ENCODE data around the gene SLC7A10. TPM values are rescaled to one million over a fixed set of nuclear protein-coding genes. Genes with fewer than 3 reads are reported as not detected.
"Not testable (repeated sequence)": the region's sequence is repeated elsewhere in the genome, so short reads cannot be mapped to it uniquely, and the experiment has no call there.

SLC7A10 gene
- total and polyA plus RNA-seq, 3 experiments from 2014 or later, result not detected

- DNase-seq; H3K9me3 ChIP-seq (ENCODE audit: low read length); H3K36me3 ChIP-seq (ENCODE audit: insufficient read depth, low read length); H3K4me3 Mint-ChIP-seq; H3K27ac Mint-ChIP-seq; H3K4me3 ChIP-seq (ENCODE audit: low read length); H3K9me3 Mint-ChIP-seq; H3K36me3 Mint-ChIP-seq; H3K4me1 ChIP-seq (ENCODE audit: insufficient read depth, low read length); H3K27ac ChIP-seq (ENCODE audit: low read depth, low read length); POLR2A ChIA-PET; H3K27me3 ChIP-seq (ENCODE audit: insufficient read depth, low read length, poor library complexity, severe bottlenecking): not testable (repeated sequence)
- CTCF ChIA-PET, result interaction anchor here (0.9 kb wide), 1 partner anchor 13 kb away, joined by 4 read pairs; no protein-coding TSS in a partner anchor
- Mint-ChIP-seq H3K4me1 (peaks cover 8 to 15% (median 8%) of the 10 kb centered on the region in 3 donors), H3K27me3 (peaks cover 33 to 52% of the 10 kb centered on the region in 2 donors)
Observed at GRCh38 chr19:33222255-33222654, 3.4 kb downstream of the SLC7A10 start.

GRCh38 chr19:33221638-33222037 lies 4.0 kb downstream of the SLC7A10 start:
- Histone ChIP-seq H3K4me1 (ENCODE audit: insufficient read depth, low read length) (no peaks in the 10 kb centered on the region), H3K27ac (ENCODE audit: low read depth, low read length) (no peak overlapping the region), H3K4me3 (ENCODE audit: low read length) (no peak overlapping the region), H3K9me3 (ENCODE audit: low read length) (no peaks in the 10 kb centered on the region), H3K27me3 (ENCODE audit: insufficient read depth, low read length, poor library complexity, severe bottlenecking) (peaks cover 4% of the 10 kb centered on the region), H3K36me3 (ENCODE audit: insufficient read depth, low read length) (no peaks in the 10 kb centered on the region)
- no peak overlapping the region for H3K27ac Mint-ChIP-seq
- H3K4me3 Mint-ChIP-seq, result no peak overlapping the region
- peaks cover 0 to 6% (median 2%) of the 10 kb centered on the region in 5 donors for H3K9me3 Mint-ChIP-seq
- H3K27me3 Mint-ChIP-seq, result peaks cover 30 to 48% of the 10 kb centered on the region in 2 donors
- peaks cover 6 to 12% (median 8%) of the 10 kb centered on the region in 3 donors for H3K4me1 Mint-ChIP-seq
- no peak for DNase-seq
- ChIA-PET CTCF (interaction anchor here (0.9 kb wide), 1 partner anchor 14 kb away, joined by 4 read pairs; no protein-coding TSS in a partner anchor), POLR2A (no interaction called here)
- H3K36me3 Mint-ChIP-seq, result no peaks in the 10 kb centered on the region

GRCh38 chr19:33220735-33221134 lies 4.9 kb downstream of the SLC7A10 start:
- Histone ChIP-seq H3K4me1 (ENCODE audit: insufficient read depth, low read length) (no peaks in the 10 kb centered on the region), H3K27ac (ENCODE audit: low read depth, low read length) (no peak overlapping the region), H3K9me3 (ENCODE audit: low read length) (no peaks in the 10 kb centered on the region), H3K4me3 (ENCODE audit: low read length) (no peak overlapping the region), H3K27me3 (ENCODE audit: insufficient read depth, low read length, poor library complexity, severe bottlenecking) (no peaks in the 10 kb centered on the region), H3K36me3 (ENCODE audit: insufficient read depth, low read length) (no peaks in the 10 kb centered on the region)
- POLR2A ChIA-PET, result no interaction called here
- Mint-ChIP-seq H3K27ac (no peak overlapping the region), H3K27me3 (peaks cover 23 to 39% of the 10 kb centered on the region in 2 donors), H3K4me3 (no peak overlapping the region), H3K9me3 (peaks cover 0 to 2% (median 0%) of the 10 kb centered on the region in 5 donors), H3K4me1 (peaks cover under 1 to 3% (median 3%) of the 10 kb centered on the region in 3 donors), H3K36me3 (no peaks in the 10 kb centered on the region)
- DNase-seq, result no peak
- CTCF ChIA-PET, result no interaction called here

GRCh38 chr19:33220115-33220514 lies 5.5 kb downstream of the SLC7A10 start:
- ChIA-PET POLR2A (no interaction called here), CTCF (no interaction called here)
- H3K4me1 Mint-ChIP-seq, result peaks cover 0 to 3% (median 3%) of the 10 kb centered on the region in 3 donors
- no peaks in the 10 kb centered on the region for H3K36me3 Mint-ChIP-seq
- Histone ChIP-seq H3K27me3 (ENCODE audit: insufficient read depth, low read length, poor library complexity, severe bottlenecking) (no peaks in the 10 kb centered on the region), H3K27ac (ENCODE audit: low read depth, low read length) (no peak overlapping the region), H3K36me3 (ENCODE audit: insufficient read depth, low read length) (no peaks in the 10 kb centered on the region), H3K9me3 (ENCODE audit: low read length) (no peaks in the 10 kb centered on the region), H3K4me3 (ENCODE audit: low read length) (no peak overlapping the region), H3K4me1 (ENCODE audit: insufficient read depth, low read length) (no peaks in the 10 kb centered on the region)
- DNase-seq, result no peak
- H3K27me3 Mint-ChIP-seq, result peaks cover 22 to 38% of the 10 kb centered on the region in 2 donors
- H3K9me3 Mint-ChIP-seq, result peaks cover 0 to 2% (median 0%) of the 10 kb centered on the region in 5 donors
- no peak overlapping the region for H3K4me3 Mint-ChIP-seq
- peak overlapping the region in 1 of 8 donors; percentile 6 for H3K27ac Mint-ChIP-seq

- CTCF ChIA-PET, result interaction anchor here (1.5 kb wide), 1 partner anchor 16 kb away, joined by 3 read pairs; no protein-coding TSS in a partner anchor
Observed at GRCh38 chr19:33219261-33219815, 6.3 kb downstream of the SLC7A10 start.

GRCh38 chr19:33217881-33218280 lies 7.8 kb downstream of the SLC7A10 start:
- H3K9me3 Mint-ChIP-seq, result no peaks in the 10 kb centered on the region
- DNase-seq, result no peak
- ChIA-PET CTCF (no interaction called here), POLR2A (no interaction called here)
- Histone ChIP-seq H3K36me3 (ENCODE audit: insufficient read depth, low read length) (no peaks in the 10 kb centered on the region), H3K9me3 (ENCODE audit: low read length) (no peaks in the 10 kb centered on the region), H3K4me1 (ENCODE audit: insufficient read depth, low read length) (no peaks in the 10 kb centered on the region), H3K27me3 (ENCODE audit: insufficient read depth, low read length, poor library complexity, severe bottlenecking) (no peaks in the 10 kb centered on the region), H3K4me3 (ENCODE audit: low read length) (no peak overlapping the region), H3K27ac (ENCODE audit: low read depth, low read length) (no peak overlapping the region)
- H3K36me3 Mint-ChIP-seq, result no peaks in the 10 kb centered on the region
- H3K4me3 Mint-ChIP-seq, result no peak overlapping the region
- H3K4me1 Mint-ChIP-seq, result no peaks in the 10 kb centered on the region
- H3K27me3 Mint-ChIP-seq, result peaks cover 11 to 18% of the 10 kb centered on the region in 2 donors
- H3K27ac Mint-ChIP-seq, result no peak overlapping the region

More at GRCh38 chr19:33219261-33219815, 6.3 kb downstream of the SLC7A10 start:
- no peak overlapping the region for H3K27ac ChIP-seq (ENCODE audit: low read depth, low read length)
- Mint-ChIP-seq H3K27me3 (peaks cover 15 to 30% of the 10 kb centered on the region in 2 donors), H3K27ac (no peak overlapping the region), H3K36me3 (no peaks in the 10 kb centered on the region), H3K4me3 (no peak overlapping the region), H3K4me1 (no peaks in the 10 kb centered on the region), H3K9me3 (no peaks in the 10 kb centered on the region)
- no peak overlapping the region for H3K4me3 ChIP-seq (ENCODE audit: low read length)
- H3K36me3 ChIP-seq (ENCODE audit: insufficient read depth, low read length), result no peaks in the 10 kb centered on the region
- no peaks in the 10 kb centered on the region for H3K9me3 ChIP-seq (ENCODE audit: low read length)
- POLR2A ChIA-PET, result no interaction called here
- no peaks in the 10 kb centered on the region for H3K4me1 ChIP-seq (ENCODE audit: insufficient read depth, low read length)
- no peaks in the 10 kb centered on the region for H3K27me3 ChIP-seq (ENCODE audit: insufficient read depth, low read length, poor library complexity, severe bottlenecking)
- no peak for DNase-seq

- H3K27ac Mint-ChIP-seq, result peak overlapping the region in 1 of 8 donors; percentile 63
- H3K27ac ChIP-seq (ENCODE audit: low read depth, low read length), result no peak overlapping the region
- ChIA-PET CTCF (interaction anchor here (1.3 kb wide), 1 partner anchor 72 kb away, joined by 4 read pairs; no protein-coding TSS in a partner anchor), POLR2A (no interaction called here)
- H3K4me3 ChIP-seq (ENCODE audit: low read length), result no peak overlapping the region
- H3K27me3 Mint-ChIP-seq, result peaks cover 10 to 12% of the 10 kb centered on the region in 2 donors
- no peaks in the 10 kb centered on the region for H3K36me3 ChIP-seq (ENCODE audit: insufficient read depth, low read length)
- H3K4me3 Mint-ChIP-seq, result no peak overlapping the region
- no peaks in the 10 kb centered on the region for H3K4me1 Mint-ChIP-seq
- no peaks in the 10 kb centered on the region for H3K36me3 Mint-ChIP-seq
- no peaks in the 10 kb centered on the region for H3K4me1 ChIP-seq (ENCODE audit: insufficient read depth, low read length)
- no peaks in the 10 kb centered on the region for H3K9me3 ChIP-seq (ENCODE audit: low read length)
- no peak for DNase-seq
- no peaks in the 10 kb centered on the region for H3K27me3 ChIP-seq (ENCODE audit: insufficient read depth, low read length, poor library complexity, severe bottlenecking)
- H3K9me3 Mint-ChIP-seq, result no peaks in the 10 kb centered on the region
Observed at GRCh38 chr19:33216198-33216830, 9.3 kb downstream of the SLC7A10 start.

- H3K27me3 ChIP-seq (ENCODE audit: insufficient read depth, low read length, poor library complexity, severe bottlenecking), result no peaks in the 10 kb centered on the region
- Mint-ChIP-seq H3K4me1 (no peaks in the 10 kb centered on the region), H3K4me3 (no peak overlapping the region), H3K36me3 (no peaks in the 10 kb centered on the region), H3K27ac (no peak overlapping the region), H3K27me3 (peaks cover 3 to 5% of the 10 kb centered on the region in 2 donors), H3K9me3 (no peaks in the 10 kb centered on the region)
- H3K27ac ChIP-seq (ENCODE audit: low read depth, low read length), result no peak overlapping the region
- DNase-seq, result no peak
- H3K4me3 ChIP-seq (ENCODE audit: low read length), result no peak overlapping the region
- no peaks in the 10 kb centered on the region for H3K4me1 ChIP-seq (ENCODE audit: insufficient read depth, low read length)
- CTCF ChIA-PET, result interaction anchor here (1.3 kb wide), 1 partner anchor 71 kb away, joined by 4 read pairs; no protein-coding TSS in a partner anchor
- POLR2A ChIA-PET, result no interaction called here
- no peaks in the 10 kb centered on the region for H3K9me3 ChIP-seq (ENCODE audit: low read length)
- no peaks in the 10 kb centered on the region for H3K36me3 ChIP-seq (ENCODE audit: insufficient read depth, low read length)
Observed at GRCh38 chr19:33215438-33216197, 10.0 kb downstream of the SLC7A10 start.

Measured in CD8-positive, alpha-beta memory T cell (primary cell).